PC-3 (cell line): ENCODE measurements around the gene PXN. TPM values are rescaled to one million over a fixed set of nuclear protein-coding genes. Genes with fewer than 3 reads are reported as not detected.

Experiments
- ATAC-seq: fragments of 200-7000 bp; cut with Tn5 transposase; 2 replicates; pipeline ENCODE4 v1.9.1; 2020; ENCODE audit warnings: mild to moderate bottlenecking, moderate library complexity
- BruUV-seq: library from RNA; stranded (reverse); fragments of 400-500 nt; replicated peaks from 2 replicates; lab custom pipeline; 2021; lab: Mats Ljungman, UMichigan
- CTCF ChIA-PET: fragments of 300-600 bp; sonication (Branson Sonifier 250); formaldehyde crosslinking; loops from one replicate; lab custom pipeline; 2022; ENCODE audit warnings: antibody characterized with exemption; lab: Charles Lee
- POLR2A ChIA-PET: fragments of 300-600 bp; sonication (Branson Sonifier 250); formaldehyde crosslinking; loops from one replicate; lab custom pipeline; 2022; ENCODE audit warnings: antibody characterized with exemption; ENCODE audit not compliant: unreplicated experiment; lab: Charles Lee
- DNase-seq: peaks from one replicate; pipeline ENCODE4 v3.0.0-alpha.2; 2015
- H2AFZ ChIP-seq: fragments of 300-600 bp; sonication (generic); 2 replicates; pipeline ENCODE4 v1.6.0; 2016; ENCODE audit warnings: antibody characterized with exemption, low read length
- H3F3A ChIP-seq: fragments of 300-600 bp; sonication (generic); one replicate; pipeline ENCODE4 v1.6.0; 2017; ENCODE audit warnings: antibody characterized with exemption, low read length, control low read depth, mild to moderate bottlenecking; ENCODE audit not compliant: unreplicated experiment
- H3K27ac ChIP-seq: fragments of 300-600 bp; sonication (generic); 2 replicates; pipeline ENCODE4 v1.5.1; 2016; ENCODE audit warnings: mild to moderate bottlenecking, low read length
- H3K27me3 ChIP-seq: fragments of 300-600 bp; sonication (generic); 2 replicates; pipeline ENCODE4 v1.6.1; 2016; ENCODE audit warnings: low read length, mixed read lengths
- H3K36me3 ChIP-seq: fragments of 300-600 bp; sonication (generic); 2 replicates; pipeline ENCODE4 v1.6.1; 2016; ENCODE audit warnings: low read depth, mixed run types, low read length, mixed read lengths
- H3K4me1 ChIP-seq: fragments of 300-600 bp; sonication (generic); 2 replicates; pipeline ENCODE4 v1.5.1; 2016; ENCODE audit warnings: low read length; ENCODE audit not compliant: insufficient read depth
- H3K4me2 ChIP-seq: fragments of 300-600 bp; sonication (generic); 2 replicates; pipeline ENCODE4 v1.6.0; 2016; ENCODE audit warnings: low read length
- H3K4me3 ChIP-seq: fragments of 300-600 bp; sonication (generic); 2 replicates; pipeline ENCODE4 v1.5.1; 2016; ENCODE audit warnings: mild to moderate bottlenecking, low read length, mixed read lengths
- H3K79me2 ChIP-seq: fragments of 300-600 bp; sonication (generic); 2 replicates; pipeline ENCODE4 v1.6.1; 2017; ENCODE audit warnings: low read length, mixed read lengths
- H3K9ac ChIP-seq: fragments of 300-600 bp; sonication (generic); 2 replicates; pipeline ENCODE4 v1.6.0; 2016; ENCODE audit warnings: mild to moderate bottlenecking, low read length
- H3K9me2 ChIP-seq: fragments of 300-600 bp; sonication (generic); replicated peaks from 2 replicates; pipeline ENCODE4 v1.6.1; 2016; ENCODE audit warnings: mixed run types, low read length, mixed read lengths
- H3K9me3 ChIP-seq: fragments of 300-600 bp; sonication (generic); 2 replicates; pipeline ENCODE4 v1.6.1; 2016; ENCODE audit warnings: low read length, mixed read lengths
- H4K20me1 ChIP-seq: fragments of 300-600 bp; sonication (generic); 2 replicates; pipeline ENCODE4 v1.6.1; 2016; ENCODE audit warnings: low read length, mixed read lengths
- CTCF ChIP-seq: fragments of 300-600 bp; sonication (generic); conservative IDR thresholded peaks from 2 replicates; pipeline ENCODE4 v1.5.1; 2017; ENCODE audit warnings: antibody characterized with exemption, low read depth, mild to moderate bottlenecking, low read length
- EZH2 ChIP-seq: fragments of 300-600 bp; sonication (generic); IDR thresholded peaks from one replicate; pipeline ENCODE4 v1.6.1; 2017; ENCODE audit warnings: antibody characterized with exemption, mild to moderate bottlenecking, low read length; ENCODE audit not compliant: unreplicated experiment
- EZH2phosphoT487 ChIP-seq: fragments of 300-600 bp; sonication (generic); IDR thresholded peaks from 2 replicates; pipeline ENCODE4 v1.6.1; 2018; ENCODE audit warnings: mild to moderate bottlenecking, antibody characterized with exemption, low read length, borderline replicate concordance
- intact Hi-C: fragments of 100-400 bp; cut with micrococcal nuclease; formaldehyde crosslinking; loops from 2 replicates; pipeline ENCODE4 v1.9.0; 2023
- total RNA-seq: library from RNA; depleted of rRNA; stranded (reverse); fragments of >200 nt; gene quantifications from 2 replicates; pipeline ENCODE4 v1.2.3, GENCODE V29; 2014

The PXN gene
- total RNA-seq, 1 experiment from 2014 or later, result 313 TPM

GRCh38 chr12:120235369-120236323 is 29.9 kb downstream of the PXN start:
- Histone ChIP-seq H3F3A (peaks cover 32% of the 10 kb centered on the region), H3K79me2 (peaks cover 91% of the 10 kb centered on the region), H3K4me1 (peaks cover 86% of the 10 kb centered on the region), H3K9ac (peak overlapping the region; percentile 46), H3K9me3 (no peaks in the 10 kb centered on the region), H4K20me1 (peaks cover 9% of the 10 kb centered on the region; the same call in 1 of the 2 replicates), H3K27ac (peak overlapping the region; percentile 93), H2AFZ (no peak overlapping the region), H3K27me3 (no peaks in the 10 kb centered on the region), H3K4me2 (peak overlapping the region; percentile 65), H3K36me3 (peaks cover 10% of the 10 kb centered on the region; the same call in 1 of the 2 replicates), H3K9me2 (no peaks in the 10 kb centered on the region), H3K4me3 (peak overlapping the region; percentile 21; the same call in 1 of the 2 replicates)
- CTCF ChIA-PET, result interaction anchor here (0.6 to 1.5 kb wide), 8 partner anchors 21 to 155 kb away, joined by 3 to 10 read pairs (median 5); partner anchors contain the start of genes PXN and RPLP0
- no peak for TF ChIP-seq EZH2phosphoT487
- TF ChIP-seq CTCF, result peak; percentile 59
- intact Hi-C loops, result no loop called here
- ATAC-seq (no peak), DNase-seq (no peak)
- POLR2A ChIA-PET, result interaction anchor here (0.7 to 1.5 kb wide), 5 partner anchors 12 to 56 kb away, joined by 4 to 14 read pairs (median 9); partner anchors contain the start of genes RNU4-2 and RPLP0
- BruUV-seq, result no TSS peak

DNA sequence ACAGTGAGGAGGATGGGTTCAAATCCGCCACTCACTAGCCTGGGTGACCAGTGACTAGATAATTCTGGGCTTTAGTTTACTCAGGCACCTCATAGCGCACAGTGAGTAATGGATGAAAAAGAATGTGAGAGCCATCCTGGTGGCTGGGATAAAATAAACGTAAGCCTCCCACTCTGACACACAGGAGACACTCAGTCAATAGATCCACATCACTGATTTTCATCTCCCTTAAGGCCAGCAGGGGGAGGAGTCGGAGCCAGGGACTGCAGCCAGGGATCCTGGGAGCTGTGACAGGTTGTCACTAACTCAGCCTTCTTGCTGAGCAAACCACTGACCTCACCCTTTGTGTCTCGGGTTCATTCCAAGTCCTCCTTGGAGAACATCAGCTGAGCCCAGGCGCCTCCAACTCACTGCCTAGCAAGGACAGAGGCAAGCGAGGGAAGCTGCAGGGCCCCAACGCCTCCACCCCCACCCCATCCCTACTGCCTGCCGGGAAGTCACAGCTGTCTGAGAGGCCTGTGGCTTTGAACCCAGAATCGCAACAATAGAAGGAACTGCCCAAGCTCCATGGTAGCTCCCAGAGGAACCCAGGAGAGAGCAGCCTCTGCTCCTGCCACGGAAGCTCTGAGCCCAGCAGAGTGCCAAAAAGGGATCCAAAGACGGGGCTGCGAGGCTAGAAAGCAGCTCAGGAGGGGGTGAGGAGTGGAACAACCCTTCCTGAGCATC is 30.7 kb downstream of the PXN start:
- H3K36me3 ChIP-seq, result peaks cover 6% of the 10 kb centered on the region; the same call in 1 of the 2 replicates
- TSS peak; percentile 6 for BruUV-seq
- no peak overlapping the region for H2AFZ ChIP-seq
- peak overlapping the region; percentile 21; the same call in 1 of the 2 replicates for H3K4me3 ChIP-seq
- H3K4me1 ChIP-seq, result peaks cover 84% of the 10 kb centered on the region
- H3F3A ChIP-seq, result peaks cover 38% of the 10 kb centered on the region
- ATAC-seq (peak; percentile 29), DNase-seq (peak; percentile 99)
- ChIA-PET POLR2A (interaction anchor here (0.7 to 1.5 kb wide), 5 partner anchors 13 to 57 kb away, joined by 4 to 14 read pairs (median 5); partner anchors contain the start of genes RNU4-2 and RPLP0), CTCF (interaction anchor here (0.6 to 1.5 kb wide), 7 partner anchors 22 to 154 kb away, joined by 3 to 10 read pairs (median 6); partner anchors contain the start of genes PXN and RPLP0)
- peak overlapping the region; percentile 93 for H3K27ac ChIP-seq
- no peaks in the 10 kb centered on the region for H3K27me3 ChIP-seq
- no peaks in the 10 kb centered on the region for H3K9me2 ChIP-seq
- intact Hi-C loops, result no loop called here
- peaks cover 89% of the 10 kb centered on the region for H3K79me2 ChIP-seq
- H3K9me3 ChIP-seq, result no peaks in the 10 kb centered on the region
- TF ChIP-seq CTCF (peak; percentile 61), EZH2 (no peak), EZH2phosphoT487 (no peak)
- H4K20me1 ChIP-seq, result peaks cover 1% of the 10 kb centered on the region; the same call in 1 of the 2 replicates
- H3K4me2 ChIP-seq, result peak overlapping the region; percentile 65
- peak overlapping the region; percentile 63 for H3K9ac ChIP-seq
